HG03378 (cell line): ENCODE measurements around the gene SLC17A7.

Experiments
- ATAC-seq: cut with Tn5 transposase; IDR thresholded peaks from one replicate; pipeline ENCODE4 v1.9.1; 2021; ENCODE audit warnings: mild to moderate bottlenecking, moderate library complexity; ENCODE audit not compliant: unreplicated experiment

The SLC17A7 gene

GRCh38 chr19:49428547-49429451, 12.5 kb downstream of the SLC17A7 start:
- no peak for ATAC-seq

DNA sequence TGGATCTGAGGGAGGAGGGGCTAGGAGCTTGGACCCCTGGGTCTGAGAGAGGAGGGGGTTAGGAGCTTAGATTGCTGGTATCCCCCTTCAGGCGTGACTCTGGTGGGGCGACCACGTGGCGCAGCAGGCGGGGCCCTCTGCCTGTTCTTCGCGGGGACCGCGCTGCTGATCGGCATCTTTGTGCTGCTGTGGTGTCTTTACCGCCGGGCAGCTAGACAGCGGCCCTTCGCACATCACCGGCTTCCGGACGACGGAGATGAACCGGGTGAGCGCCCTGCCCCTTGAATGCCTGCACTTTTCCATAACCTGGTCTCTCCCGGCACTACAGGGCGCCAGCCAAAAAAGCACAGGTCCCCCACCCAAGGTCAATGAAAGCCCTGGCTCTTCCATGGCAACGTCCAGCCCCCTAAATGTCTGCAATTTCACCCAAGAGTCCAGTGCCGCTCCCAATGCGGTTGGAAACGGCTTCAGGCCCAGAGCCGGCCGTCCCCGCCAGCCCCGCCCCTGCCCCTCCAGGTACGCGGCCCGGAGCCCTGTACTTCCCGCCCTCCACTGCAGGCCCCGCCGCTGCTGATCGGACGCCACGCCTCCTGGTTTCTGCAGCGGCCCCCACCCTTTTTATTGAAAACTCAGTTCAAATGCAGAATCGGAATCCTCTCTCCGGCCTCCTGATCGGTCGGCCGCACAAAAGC, 13.3 kb downstream of the SLC17A7 start:
- ATAC-seq = no peak

DNA sequence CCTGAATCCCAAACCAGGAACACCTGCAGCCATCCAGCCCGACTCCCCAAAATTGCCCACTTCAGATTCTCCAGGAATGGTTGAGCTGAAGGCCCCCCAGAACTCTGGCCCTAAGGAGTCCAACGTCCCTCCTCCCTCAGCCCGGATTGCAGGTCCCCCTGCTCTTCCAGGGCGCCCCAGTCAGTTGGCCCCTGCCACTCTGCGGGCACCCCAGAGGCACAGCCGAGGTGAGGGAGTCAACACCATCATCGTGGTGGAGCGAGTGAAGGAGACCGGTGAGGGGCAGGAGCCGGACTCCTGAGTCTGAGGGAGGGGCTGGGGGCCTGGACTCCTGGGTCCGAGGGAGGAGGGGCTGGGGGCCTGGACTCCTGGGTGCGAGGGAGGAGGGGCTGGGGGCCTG, 14.0 kb downstream of the SLC17A7 start:
- no peak for ATAC-seq

DNA sequence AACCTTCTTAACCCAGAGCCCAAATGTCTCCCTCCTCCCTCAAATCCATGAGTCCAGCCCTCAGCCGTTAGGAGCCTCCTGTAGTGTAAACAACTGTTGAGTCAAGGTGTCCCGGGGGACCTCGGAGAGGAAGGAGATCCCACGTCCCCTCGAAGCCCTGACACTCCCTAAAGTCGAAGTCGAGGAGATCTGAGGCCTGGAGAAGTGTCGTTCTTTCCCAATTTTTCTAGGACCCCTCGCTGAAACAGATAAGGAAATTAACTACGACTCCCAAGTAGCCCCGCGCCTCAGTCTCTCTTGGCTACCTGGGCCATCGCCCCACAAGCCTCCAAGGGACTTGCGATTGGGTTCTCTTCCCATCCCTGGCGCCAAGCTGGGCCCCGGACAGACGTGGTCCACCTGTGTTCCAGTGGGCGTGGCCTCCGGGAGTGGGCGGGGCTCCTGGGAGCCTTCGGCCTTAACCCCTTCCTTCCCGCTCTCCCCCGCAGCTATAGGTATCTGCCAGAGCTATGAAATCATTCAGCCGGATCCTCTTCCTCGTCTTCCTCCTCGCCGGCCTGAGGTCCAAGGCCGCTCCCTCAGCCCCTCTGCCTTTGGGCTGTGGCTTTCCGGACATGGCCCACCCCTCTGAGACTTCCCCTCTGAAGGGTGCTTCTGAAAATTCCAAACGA, 15.3 kb downstream of the SLC17A7 start:
- no peak for ATAC-seq

DNA sequence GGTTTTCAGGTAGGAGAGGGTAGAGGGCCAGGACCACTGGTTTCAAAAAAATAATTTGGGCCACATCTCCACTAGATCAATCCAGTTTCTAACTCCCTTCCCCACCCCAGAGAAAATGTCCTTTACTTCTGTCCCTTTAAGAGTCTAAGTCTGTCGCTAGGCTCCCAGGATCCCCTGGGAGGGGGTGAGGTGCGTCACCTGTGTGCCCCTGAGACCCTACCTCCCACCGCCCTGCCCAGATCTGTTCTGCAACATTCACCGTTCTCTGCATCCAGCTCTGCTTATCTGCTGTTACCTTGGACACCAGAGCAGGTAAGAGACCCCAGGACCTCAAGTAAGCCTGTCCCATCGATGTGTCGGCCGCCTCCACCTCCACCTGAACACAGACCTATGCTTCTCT, 16.1 kb downstream of the SLC17A7 start, which contains the start of gene GFY:
Gene GFY, plus strand, starts transcription at position 211 of the 400 bp plus-strand sequence. CDS start 1,043 bp downstream, outside the sequence.
- no peak for ATAC-seq

- ATAC-seq = no peak
These were observed 17.4 kb downstream of the SLC17A7 start for GRCh38 chr19:49423985-49424303.

DNA sequence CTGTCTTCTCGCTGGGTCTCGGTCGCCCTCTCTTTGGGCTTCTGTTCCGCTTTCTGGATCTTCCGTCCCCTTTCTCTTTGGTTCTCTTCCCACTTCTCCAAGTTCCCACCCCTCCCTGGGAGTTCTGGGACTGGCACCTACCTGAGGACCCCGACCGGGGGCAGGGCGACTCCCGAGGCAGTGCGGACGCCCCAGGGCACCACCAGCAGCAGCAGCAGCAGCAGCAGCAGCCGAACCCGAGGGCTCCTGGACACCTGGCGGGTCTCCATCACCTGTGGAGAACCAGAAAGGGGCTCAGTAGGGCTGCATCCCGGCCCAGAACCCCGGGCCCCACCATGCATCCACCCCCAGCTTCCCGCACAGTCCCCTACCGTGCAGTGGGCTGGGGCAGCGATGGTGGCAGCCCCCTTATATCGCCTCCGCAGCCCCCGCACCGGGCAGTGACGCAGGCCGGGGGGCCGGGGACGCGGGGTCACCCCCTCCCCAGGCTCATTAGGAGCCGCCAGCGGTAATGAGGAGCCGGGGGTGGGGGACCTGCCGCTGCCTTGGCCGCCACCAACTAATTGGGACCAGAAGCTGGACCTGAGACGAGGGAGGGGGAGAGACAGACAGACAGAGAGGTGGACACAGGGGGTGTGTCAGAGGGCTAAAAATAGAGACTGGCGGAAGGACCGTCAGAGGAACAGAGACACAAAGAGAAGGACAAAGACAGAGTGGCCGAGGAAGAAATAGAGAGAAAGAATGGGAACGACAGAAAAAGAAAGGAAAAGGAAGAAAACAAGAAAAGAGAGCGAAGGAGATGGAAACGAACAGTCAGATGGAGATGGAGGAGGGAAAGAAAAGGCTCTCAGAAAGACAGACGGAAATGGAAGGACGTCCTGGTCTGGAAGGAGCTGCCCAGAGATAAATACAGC, 18.0 kb downstream of the SLC17A7 start, which contains the start of gene PTH2:
Gene PTH2, minus strand, starts transcription at position 371 of the 914 bp plus-strand sequence. Its CDS starts 102 bp downstream, at position 269.
- no peak for ATAC-seq

GRCh38 chr19:49422407-49423070, 18.8 kb downstream of the SLC17A7 start:
- ATAC-seq = no peak

DNA sequence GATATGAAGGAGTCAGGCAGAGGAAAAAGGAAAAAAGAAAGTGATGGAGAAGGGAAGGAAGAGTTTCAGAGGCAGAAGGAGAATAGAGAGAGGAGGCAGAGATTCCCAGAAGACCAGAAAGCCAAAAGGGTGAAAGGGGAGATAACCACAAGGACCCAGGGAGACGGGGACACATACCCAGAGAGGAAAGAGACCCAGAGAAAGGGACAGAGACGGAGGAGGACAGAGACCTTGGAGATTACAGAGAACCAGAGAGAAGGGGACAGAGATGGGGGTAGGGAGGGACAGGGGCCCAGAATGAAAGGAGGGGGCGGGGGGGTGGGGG, 19.5 kb downstream of the SLC17A7 start:
- no peak for ATAC-seq

DNA sequence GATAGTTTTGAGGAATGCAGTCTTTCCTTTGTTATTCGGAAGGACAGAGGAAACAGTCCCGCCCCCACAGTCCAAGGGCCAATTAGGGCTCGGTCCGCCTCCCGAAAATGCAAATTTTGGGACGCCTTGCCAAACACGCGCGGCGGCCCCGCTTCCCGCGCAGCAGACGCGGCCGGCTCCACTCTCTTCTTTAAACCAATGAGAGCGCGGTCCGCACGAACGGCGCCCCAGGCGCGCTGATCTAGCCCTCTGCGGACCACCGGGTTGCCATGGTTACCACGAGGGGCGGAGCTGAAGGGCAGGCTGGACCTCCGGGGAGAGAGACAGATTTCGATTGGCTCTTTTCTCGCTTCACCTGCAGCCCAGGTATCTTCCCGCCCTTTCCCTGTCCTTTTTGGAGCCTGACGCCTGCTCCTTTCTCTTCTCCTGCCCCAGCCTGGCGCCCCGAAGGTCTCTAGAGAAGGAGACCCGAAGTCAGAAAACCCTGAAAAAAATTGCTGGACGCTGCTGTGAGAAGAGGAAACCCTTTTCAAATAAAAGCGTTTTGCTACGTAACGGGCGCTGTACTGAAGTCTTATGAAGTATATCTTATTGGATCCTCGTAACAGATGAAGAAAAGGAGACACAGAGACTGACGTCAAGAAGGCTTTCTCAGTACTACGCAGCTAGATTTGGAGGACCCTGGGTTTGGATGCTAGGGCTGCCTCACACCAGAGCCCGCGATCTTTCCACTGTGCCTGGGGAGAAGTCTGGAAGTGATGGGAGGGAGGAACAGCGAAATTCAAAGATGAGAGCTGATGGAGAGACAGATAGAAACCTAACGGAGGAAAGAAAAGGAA, 20.1 kb downstream of the SLC17A7 start:
- ATAC-seq = no peak

DNA sequence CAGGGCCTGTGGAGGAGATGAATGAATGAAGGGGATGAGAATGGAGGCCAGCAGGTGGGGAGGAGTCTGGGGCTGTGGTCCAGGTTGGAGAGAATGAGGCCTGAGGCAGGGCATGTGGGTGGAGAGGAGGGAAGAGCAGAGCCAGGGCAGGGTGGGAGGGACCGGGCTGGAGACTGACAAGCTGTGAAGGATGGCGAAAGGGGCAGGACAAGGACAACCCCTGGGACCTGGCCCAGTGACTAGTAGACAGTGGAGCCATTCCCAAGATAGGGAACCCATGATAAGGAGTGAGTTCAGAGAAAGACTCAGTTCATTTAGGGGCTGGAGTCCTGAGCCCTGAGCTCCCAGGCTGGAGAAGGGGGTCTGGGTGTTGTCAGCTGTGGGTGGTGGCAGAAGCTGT, 21.1 kb downstream of the SLC17A7 start:
- ATAC-seq = no peak

DNA sequence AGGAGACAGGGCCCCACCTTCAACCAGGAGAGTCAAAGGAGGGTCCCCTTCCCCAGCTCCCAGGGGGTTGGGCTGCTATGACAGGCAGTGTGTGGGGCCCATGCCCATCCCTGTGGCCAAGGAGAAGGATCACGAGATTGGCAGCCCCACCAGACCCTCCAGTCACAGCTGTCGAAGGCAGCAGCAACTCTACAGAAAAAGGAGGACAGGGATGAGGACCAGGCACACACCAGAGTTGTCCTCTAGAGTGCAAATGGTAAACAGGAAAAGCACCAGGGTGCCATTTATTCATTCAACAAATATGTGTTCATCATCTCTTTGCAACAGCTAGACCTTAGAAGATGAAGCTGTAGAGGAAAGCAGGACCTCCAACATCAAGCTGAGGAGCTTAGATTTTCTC, 22.2 kb downstream of the SLC17A7 start:
- ATAC-seq = no peak

DNA sequence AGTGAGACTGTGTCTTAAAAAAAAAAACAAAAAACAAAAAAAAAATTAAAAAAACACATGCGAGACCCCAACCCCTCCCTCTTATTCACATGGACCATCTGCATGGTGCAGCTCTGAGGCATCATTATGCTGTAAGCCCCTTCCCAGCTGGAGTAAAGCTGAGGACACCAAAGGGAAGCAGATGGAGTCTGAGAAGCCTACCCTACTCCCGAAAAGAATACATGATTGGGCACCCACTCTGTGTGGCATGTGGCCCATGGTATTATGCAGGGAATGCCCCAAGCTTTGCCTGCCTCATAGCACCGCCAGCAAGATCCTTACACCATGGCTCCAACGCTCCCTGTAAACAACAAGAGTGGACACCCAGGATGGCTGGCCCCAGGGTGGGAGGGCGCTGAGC, 22.8 kb downstream of the SLC17A7 start:
- no peak for ATAC-seq

- no peak for ATAC-seq
These were observed 24.2 kb downstream of the SLC17A7 start for GRCh38 chr19:49417088-49417487.

GRCh38 chr19:49415810-49416200, 25.5 kb downstream of the SLC17A7 start:
- ATAC-seq = no peak

- no peak for ATAC-seq
These were observed 26.1 kb downstream of the SLC17A7 start for GRCh38 chr19:49415102-49415809.

GRCh38 chr19:49414256-49414655, 27.1 kb downstream of the SLC17A7 start:
- ATAC-seq = no peak

GRCh38 chr19:49413348-49413747, 28.0 kb downstream of the SLC17A7 start:
- no peak for ATAC-seq
